Measurements from ENCODE around the gene TBC1D22B.

GRCh38 chr6:37287519-37288157, 30.1 kb downstream of the TBC1D22B start:
- TF ChIP-seq EZH2 (IDR thresholded peaks at IDR 0.05; ENCODE audit: insufficient read depth, poor library complexity, severe bottlenecking) (no peak), EZH2phosphoT487 (IDR thresholded peaks at IDR 0.05; ENCODE audit: insufficient read depth, low read depth) (no peak)
